GM12878 (cell line): ENCODE measurements around the gene CLEC6A. TPM values are rescaled to one million over a fixed set of nuclear protein-coding genes. Genes with fewer than 3 reads are reported as not detected.

Experiments
- ATAC-seq: fragments of 200-7000 bp; cut with Tn5 transposase; 3 replicates; pipeline ENCODE4 v1.9.1; 2020; ENCODE audit warnings: mild to moderate bottlenecking, moderate library complexity
- BruUV-seq: library from RNA; stranded (reverse); fragments of 400-500 nt; replicated peaks from 2 replicates; lab custom pipeline; 2021; lab: Mats Ljungman, UMichigan
- CTCF ChIA-PET: fragments of 300-600 bp; sonication (Branson Sonifier 250); formaldehyde crosslinking; extraction: SDS; loops from one replicate; lab custom pipeline; 2021; ENCODE audit warnings: inconsistent platforms; lab: Yijun Ruan, JAX
- POLR2A ChIA-PET: fragments of 350-600 bp; formaldehyde crosslinking; extraction: SDS; loops from one replicate; lab custom pipeline; 2021; ENCODE audit warnings: inconsistent platforms; lab: Charles Lee
- RAD21 ChIA-PET: fragments of 300-600 bp; sonication (Branson Sonifier 250); formaldehyde crosslinking; loops from one replicate; lab custom pipeline; 2023; ENCODE audit warnings: antibody characterized with exemption; ENCODE audit not compliant: unreplicated experiment; lab: Charles Lee
- SMC1A ChIA-PET: fragments of 300-600 bp; sonication (Branson Sonifier 250); formaldehyde crosslinking; loops from one replicate; lab custom pipeline; 2023; ENCODE audit not compliant: unreplicated experiment, uncharacterized antibody; lab: Charles Lee
- DNase-seq: peaks from one replicate; pipeline ENCODE4 v3.0.0-alpha.2; 2011; ENCODE audit warnings: low read depth, low spot score
- FAIRE-seq: peaks from 3 replicates; lab custom pipeline; 2011; peaks lifted over from hg19 to GRCh38; lab: Jason Lieb, UNC
- H2AFZ ChIP-seq: 2 replicates; pipeline ENCODE4 v1.6.0; 2011; ENCODE audit warnings: low read depth, low read length, control low read depth; ENCODE audit not compliant: control insufficient read depth
- H3K27ac ChIP-seq: 2 replicates; pipeline ENCODE4 v1.5.1; 2011; ENCODE audit warnings: control low read depth; ENCODE audit not compliant: control insufficient read depth, insufficient read depth
- H3K27me3 ChIP-seq, 2 experiments: replicated peaks in 1 of 2; 2 replicates each; pipeline versions ENCODE4 v1.6.0 to v1.6.1; 2011; ENCODE audit warnings: low read length in 1 of 2; ENCODE audit not compliant: control insufficient read depth in 2 of 2, insufficient read depth in 2 of 2
- H3K36me3 ChIP-seq, 2 experiments: 2 replicates each; pipeline ENCODE4 v1.5.1; 2011; ENCODE audit warnings: low read length in 1 of 2; ENCODE audit not compliant: control insufficient read depth in 2 of 2, insufficient read depth in 2 of 2
- H3K4me1 ChIP-seq: 2 replicates; pipeline ENCODE4 v1.6.1; 2011; ENCODE audit warnings: mild to moderate bottlenecking, low read length, moderate library complexity, mixed read lengths; ENCODE audit not compliant: control insufficient read depth, insufficient read depth
- H3K4me2 ChIP-seq: 2 replicates; pipeline ENCODE4 v1.6.0; 2011; ENCODE audit warnings: control low read depth; ENCODE audit not compliant: control insufficient read depth, insufficient read depth
- H3K4me3 ChIP-seq: fragments of 200-600 bp; sonication (generic); 2 replicates; pipeline ENCODE4 v1.5.1; 2016
- H3K79me2 ChIP-seq: 2 replicates; pipeline ENCODE4 v1.6.0; 2011; ENCODE audit warnings: low read length; ENCODE audit not compliant: control insufficient read depth, insufficient read depth
- H3K9ac ChIP-seq: 2 replicates; pipeline ENCODE4 v1.8.0; 2011; ENCODE audit warnings: low read length, control low read depth, mixed read lengths; ENCODE audit not compliant: control insufficient read depth, insufficient read depth
- H3K9me3 ChIP-seq: replicated peaks from 3 replicates; pipeline ENCODE4 v1.5.1; 2011; ENCODE audit warnings: mild to moderate bottlenecking, low read length; ENCODE audit not compliant: control insufficient read depth, insufficient read depth
- H4K20me1 ChIP-seq: 2 replicates; pipeline ENCODE4 v1.6.0; 2011; ENCODE audit not compliant: control insufficient read depth, insufficient read depth
- ATF2 ChIP-seq: IDR thresholded peaks from 2 replicates; pipeline ENCODE4 v1.6.1; 2012; ENCODE audit warnings: low read length, inconsistent platforms
- CBX5 ChIP-seq: sonication (generic); IDR thresholded peaks from 2 replicates; pipeline ENCODE4 v1.6.1; 2016; ENCODE audit warnings: low read depth, moderate library complexity, mild to moderate bottlenecking, inconsistent platforms
- CEBPB ChIP-seq, 2 experiments: fragments of 150-350 bp in 1 of 2; IDR thresholded peaks; 2 replicates each; pipeline ENCODE4 v1.6.1; 2012 to 2014; ENCODE audit warnings: low read depth in 2 of 2, low read length in 2 of 2, borderline replicate concordance in 1 of 2, inconsistent platforms in 1 of 2
- EED ChIP-seq: sonication (generic); IDR thresholded peaks from 2 replicates; pipeline ENCODE4 v1.6.1; 2016; ENCODE audit warnings: antibody characterized with exemption, low read depth
- ETV6 ChIP-seq, 2 experiments: fragments of 450-650 bp in 1 of 2; IDR thresholded peaks in 1 of 2; conservative IDR thresholded peaks in 1 of 2; 2 replicates each; pipeline ENCODE4 v1.6.1; 2014; ENCODE audit warnings: antibody characterized with exemption in 1 of 2, borderline replicate concordance in 1 of 2, low read depth in 1 of 2, mild to moderate bottlenecking in 1 of 2, moderate library complexity in 1 of 2
- EZH2 ChIP-seq: IDR thresholded peaks from 2 replicates; pipeline ENCODE4 v1.6.1; 2012; ENCODE audit warnings: low read depth, mild to moderate bottlenecking, control low read depth, inconsistent platforms, low read length, borderline replicate concordance; ENCODE audit not compliant: control insufficient read depth
- HDAC2 ChIP-seq: fragments of 200-600 bp; sonication (generic); IDR thresholded peaks from 2 replicates; pipeline ENCODE4 v1.6.1; 2017
- HDGF ChIP-seq: fragments of 450-650 bp; IDR thresholded peaks from 2 replicates; pipeline ENCODE4 v1.6.1; 2016; ENCODE audit warnings: antibody characterized with exemption
- IKZF2 ChIP-seq, 2 experiments: fragments of 450-650 bp; IDR thresholded peaks; 2 replicates each; pipeline ENCODE4 v1.6.1; 2017; ENCODE audit warnings: mild to moderate bottlenecking in 2 of 2, moderate library complexity in 2 of 2
- IRF3 ChIP-seq: fragments of 450-650 bp; IDR thresholded peaks from 2 replicates; pipeline ENCODE4 v1.6.1; 2014; ENCODE audit warnings: mild to moderate bottlenecking
- MEF2A ChIP-seq: IDR thresholded peaks from 2 replicates; pipeline ENCODE4 v1.6.1; 2011; ENCODE audit warnings: low read depth, mild to moderate bottlenecking, low read length, moderate library complexity; ENCODE audit not compliant: insufficient read depth
- MTA3 ChIP-seq: IDR thresholded peaks from 2 replicates; pipeline ENCODE4 v1.6.1; 2012; ENCODE audit warnings: low read length, inconsistent platforms, borderline replicate concordance
- MXI1 ChIP-seq: fragments of 150-350 bp; IDR thresholded peaks from 2 replicates; pipeline ENCODE4 v1.6.1; 2011; ENCODE audit warnings: low read depth, mild to moderate bottlenecking, inconsistent platforms, low read length, improper control_type of control experiment
- NFIC ChIP-seq: IDR thresholded peaks from 2 replicates; pipeline ENCODE4 v1.6.1; 2012; ENCODE audit warnings: low read depth, mild to moderate bottlenecking, inconsistent platforms, low read length, moderate library complexity
- SMAD1 ChIP-seq: fragments of 450-650 bp; IDR thresholded peaks from 2 replicates; pipeline ENCODE4 v1.6.1; 2018; ENCODE audit warnings: mild to moderate bottlenecking, low read depth; ENCODE audit not compliant: partially characterized antibody
- SPI1 ChIP-seq: IDR thresholded peaks from 2 replicates; pipeline ENCODE4 v1.6.1; 2011; ENCODE audit warnings: low read depth, mild to moderate bottlenecking, low read length, moderate library complexity, borderline replicate concordance; ENCODE audit not compliant: insufficient read depth
- STAT1 ChIP-seq: fragments of 450-650 bp; conservative IDR thresholded peaks from 2 replicates; pipeline ENCODE4 v1.6.1; 2014; ENCODE audit warnings: antibody characterized with exemption, mild to moderate bottlenecking
- ZNF274 ChIP-seq: IDR thresholded peaks from one replicate; pipeline ENCODE4 v1.8.0; 2011; ENCODE audit not compliant: insufficient read length, insufficient read depth
- WGBS: methylation state at CpG from one replicate; pipeline ENCODE4 v1.1.6; 2016; ENCODE audit warnings: low lambda C conversion rate; ENCODE audit not compliant: insufficient replicate concordance, insufficient coverage; ENCODE audit errors: missing lambda C conversion rate; 5-methylcytosine and 5-hydroxymethylcytosine counted together
- in situ Hi-C: fragments of 300-500 bp; cut with MboI; formaldehyde crosslinking; loops from 9 replicates; pipeline ENCODE4 v1.14.3; 2018; ENCODE audit warnings: mixed read lengths
- intact Hi-C: fragments of 100-400 bp; cut with micrococcal nuclease; formaldehyde crosslinking; loops from one replicate; pipeline ENCODE4 v1.14.2; 2022; ENCODE audit not compliant: unreplicated experiment
- polyA plus RNA-seq, 11 experiments: library from polyadenylated mRNA; depleted of rRNA in 4 of 11; unstranded in 6 of 11; stranded (reverse) in 5 of 11; fragments of >200 nt; fragmentation: Nextera tagmentation in 4 of 11; fragmentation: Illumina TruSeq in 1 of 11; extraction: Ambion mirVana in 4 of 11; extraction: Trizol in 1 of 11; gene quantifications; 1 replicate in 1 of 11; 2 replicates in 10 of 11; pipeline versions ENCODE4 v1.2.1 to v1.2.3, GENCODE V29; 2011 to 2016; ENCODE audit warnings: inconsistent platforms in 2 of 11, missing spikeins in 2 of 11, low read depth in 1 of 11
- total RNA-seq, 4 experiments: library from RNA; depleted of rRNA in 3 of 4; stranded (reverse); fragments of >200 nt in 3 of 4; fragmentation: Illumina TruSeq in 1 of 4; extraction: Trizol in 1 of 4; gene quantifications; 2 replicates each; pipeline versions ENCODE4 v1.2.1 to v1.2.3, GENCODE V29; 2013 to 2021

The CLEC6A gene
- total and polyA plus RNA-seq, 10 of the 15 experiments (the other 5 are each of a cell fraction or from before 2014, with no cell fraction given), result not detected

GRCh38 chr12:8508223-8508622 is 52.5 kb downstream of the CLEC6A start:
- no peak overlapping the region for H3K4me2 ChIP-seq
- ChIA-PET RAD21 (no interaction called here), POLR2A (no interaction called here), CTCF (no interaction called here), SMC1A (no interaction called here)
- no peak overlapping the region for H3K9ac ChIP-seq
- no peak overlapping the region for H3K4me3 ChIP-seq
- DNase-seq (no peak), FAIRE-seq (no peak), ATAC-seq (no peak)
- H2AFZ ChIP-seq, result no peak overlapping the region
- no peaks in the 10 kb centered on the region for H3K79me2 ChIP-seq
- WGBS, result 34% methylated on average over 3 of the region's 3 CpGs
- no peak overlapping the region for H3K27ac ChIP-seq
- H4K20me1 ChIP-seq, result no peaks in the 10 kb centered on the region
- H3K27me3 ChIP-seq, result peaks cover 0 to 5% of the 10 kb centered on the region in 2 experiments; a peak in 2 of 4 replicates
- no peaks in the 10 kb centered on the region for H3K4me1 ChIP-seq
- no TSS peak for BruUV-seq
- H3K36me3 ChIP-seq, result no peaks in the 10 kb centered on the region
- in situ Hi-C loops, result no loop called here
- intact Hi-C loops, result no loop called here
- no peaks in the 10 kb centered on the region for H3K9me3 ChIP-seq
- TF ChIP-seq CBX5, result no peak
- TF ChIP-seq ZNF274, result no peak
- no peak for TF ChIP-seq MTA3
- TF ChIP-seq IRF3, result no peak
- TF ChIP-seq EZH2, result no peak
- TF ChIP-seq EED, result no peak
- TF ChIP-seq ETV6 (conservative IDR thresholded peaks at IDR 0.05 in 1 of 2, IDR thresholded peaks at IDR 0.05 in 1 of 2; ENCODE audit: borderline replicate concordance in 1 of 2, low read depth in 1 of 2), result no peak
- TF ChIP-seq MEF2A, result no peak
- no peak for TF ChIP-seq NFIC
- TF ChIP-seq HDAC2, result no peak
- TF ChIP-seq SMAD1, result no peak
- no peak for TF ChIP-seq MXI1
- TF ChIP-seq HDGF, result no peak
- no peak for TF ChIP-seq ATF2
- no peak for TF ChIP-seq CEBPB (IDR thresholded peaks at IDR 0.05; ENCODE audit: borderline replicate concordance in 1 of 2, low read depth in 2 of 2, low read length in 2 of 2)
- no peak for TF ChIP-seq IKZF2 (IDR thresholded peaks at IDR 0.05)
- no peak for TF ChIP-seq SPI1
- TF ChIP-seq STAT1, result no peak
